ENCODE results near the gene URB2.
"Not testable (repeated sequence)": the region's sequence is repeated elsewhere in the genome, so short reads cannot be mapped to it uniquely, and the experiment has no call there.

URB2 gene

GRCh38 chr1:229689904-229690303 is 63.9 kb downstream of the URB2 start:
- no peak overlapping the region for H3K9ac ChIP-seq (ENCODE audit: low read length)

DNA sequence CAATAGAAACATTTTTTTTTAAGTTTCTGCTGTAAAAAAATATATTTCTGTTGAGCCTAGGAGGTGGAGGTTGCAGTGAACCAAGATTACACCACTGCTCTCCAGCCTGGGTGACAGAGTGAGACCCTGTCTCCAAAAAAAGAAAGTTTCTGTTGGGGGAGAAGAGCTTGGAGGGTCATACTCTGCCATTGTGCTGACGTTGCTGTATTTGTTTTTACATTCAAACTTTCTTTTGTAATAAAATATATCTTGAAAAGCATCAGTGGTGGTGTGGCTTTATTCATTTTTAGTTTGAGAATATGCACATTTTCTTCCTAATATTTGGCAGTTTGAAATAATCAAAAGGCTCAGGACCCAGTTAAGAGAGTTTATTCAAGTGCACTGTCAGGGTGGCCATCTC is 64.6 kb downstream of the URB2 start:
- no peaks in the 10 kb centered on the region for H3K36me3 ChIP-seq (ENCODE audit: control insufficient read depth, insufficient read depth, low read length)
- no peak overlapping the region for H3K9ac ChIP-seq (ENCODE audit: low read length)
- H3K27me3 ChIP-seq (ENCODE audit: control insufficient read depth, insufficient read depth, low read length) = no peaks in the 10 kb centered on the region
- no peak overlapping the region for H3K27ac ChIP-seq (ENCODE audit: low read depth, low read length)
- H3K4me3 ChIP-seq (ENCODE audit: low read length) = no peak overlapping the region
- H3K4me1 ChIP-seq (ENCODE audit: control insufficient read depth, insufficient read depth, low read length) = no peaks in the 10 kb centered on the region

More at GRCh38 chr1:229689904-229690303, 63.9 kb downstream of the URB2 start:
- H3K36me3 ChIP-seq (ENCODE audit: control insufficient read depth, insufficient read depth, low read length) = no peaks in the 10 kb centered on the region
- no peak overlapping the region for H3K4me3 ChIP-seq (ENCODE audit: low read length)
- H3K4me1 ChIP-seq (ENCODE audit: control insufficient read depth, insufficient read depth, low read length) = no peaks in the 10 kb centered on the region
- no peaks in the 10 kb centered on the region for H3K27me3 ChIP-seq (ENCODE audit: control insufficient read depth, insufficient read depth, low read length)
- H3K27ac ChIP-seq (ENCODE audit: low read depth, low read length) = no peak overlapping the region

GRCh38 chr1:229691362-229691761 is 65.3 kb downstream of the URB2 start:
- Histone ChIP-seq H3K27ac (ENCODE audit: low read depth, low read length) (no peak overlapping the region), H3K4me1 (ENCODE audit: control insufficient read depth, insufficient read depth, low read length) (no peaks in the 10 kb centered on the region), H3K36me3 (ENCODE audit: control insufficient read depth, insufficient read depth, low read length) (no peaks in the 10 kb centered on the region), H3K4me3 (ENCODE audit: low read length) (no peak overlapping the region), H3K27me3 (ENCODE audit: control insufficient read depth, insufficient read depth, low read length) (no peaks in the 10 kb centered on the region), H3K9ac (ENCODE audit: low read length) (no peak overlapping the region)

- no peaks in the 10 kb centered on the region for H3K4me1 ChIP-seq (ENCODE audit: control insufficient read depth, insufficient read depth, low read length)
- no peak overlapping the region for H3K4me3 ChIP-seq (ENCODE audit: low read length)
- no peak overlapping the region for H3K9ac ChIP-seq (ENCODE audit: low read length)
- peak overlapping the region; percentile 38 for H3K27ac ChIP-seq (ENCODE audit: low read depth, low read length)
- no peaks in the 10 kb centered on the region for H3K27me3 ChIP-seq (ENCODE audit: control insufficient read depth, insufficient read depth, low read length)
- no peaks in the 10 kb centered on the region for H3K36me3 ChIP-seq (ENCODE audit: control insufficient read depth, insufficient read depth, low read length)
Observed at GRCh38 chr1:229693129-229693900, 67.3 kb downstream of the URB2 start.

DNA sequence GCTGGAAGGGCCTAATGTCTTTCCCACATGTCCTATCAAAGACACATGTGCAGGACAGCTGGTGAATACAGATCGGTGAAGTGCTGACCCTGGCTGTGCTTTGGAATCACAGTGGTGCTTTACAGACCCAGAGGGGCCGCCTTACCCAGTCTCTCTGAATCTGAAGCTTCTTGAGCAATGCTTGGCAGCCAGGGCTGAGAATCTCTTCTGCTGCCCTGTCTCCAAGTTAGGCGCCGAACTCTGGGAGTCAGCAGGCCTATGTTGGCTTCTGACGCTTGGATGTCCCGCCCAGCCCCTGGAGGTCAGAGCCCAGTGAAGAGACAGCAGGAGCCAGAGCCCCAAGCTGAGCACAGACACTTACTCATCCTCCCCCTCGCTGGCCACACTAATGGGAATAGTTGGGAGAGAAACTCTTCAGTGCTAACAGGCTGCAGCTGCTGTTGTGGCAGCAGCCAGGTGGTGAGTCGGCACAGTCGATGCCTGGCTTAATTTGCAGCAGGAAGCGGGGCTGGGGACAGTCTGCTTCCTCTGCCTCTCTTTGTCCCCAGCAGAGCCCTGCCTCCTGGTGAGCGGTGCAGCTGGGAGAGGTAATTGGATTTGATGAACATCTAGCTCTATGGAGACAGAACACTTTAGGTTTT is 68.1 kb downstream of the URB2 start:
- no peak overlapping the region for H3K4me3 ChIP-seq (ENCODE audit: low read length)
- no peaks in the 10 kb centered on the region for H3K36me3 ChIP-seq (ENCODE audit: control insufficient read depth, insufficient read depth, low read length)
- no peak overlapping the region for H3K27ac ChIP-seq (ENCODE audit: low read depth, low read length)
- no peak overlapping the region for H3K9ac ChIP-seq (ENCODE audit: low read length)
- no peaks in the 10 kb centered on the region for H3K27me3 ChIP-seq (ENCODE audit: control insufficient read depth, insufficient read depth, low read length)
- peaks cover under 1% of the 10 kb centered on the region for H3K4me1 ChIP-seq (ENCODE audit: control insufficient read depth, insufficient read depth, low read length)

DNA sequence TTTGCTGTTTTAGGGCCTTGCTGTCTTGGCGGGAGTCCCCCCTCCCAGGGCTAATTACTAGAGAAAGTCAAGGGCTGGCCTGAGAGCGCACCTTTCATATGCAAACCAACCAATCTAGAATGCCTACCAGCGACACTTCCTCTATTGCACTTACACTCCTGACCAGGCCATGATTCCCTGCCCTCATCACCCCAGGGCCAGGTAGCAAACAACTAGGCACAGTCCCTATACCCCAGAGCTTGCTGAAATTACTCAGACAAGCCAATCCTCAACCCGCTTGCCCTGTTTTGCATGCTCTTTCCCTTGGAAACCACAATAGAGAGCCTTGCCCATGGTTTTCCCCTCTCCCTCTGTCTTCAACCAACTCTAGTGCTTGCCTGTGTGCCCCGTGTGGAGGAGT is 70.3 kb downstream of the URB2 start:
- Histone ChIP-seq H3K4me3 (ENCODE audit: low read length) (no peak overlapping the region), H3K4me1 (ENCODE audit: control insufficient read depth, insufficient read depth, low read length) (peaks cover 8% of the 10 kb centered on the region), H3K27me3 (ENCODE audit: control insufficient read depth, insufficient read depth, low read length) (no peaks in the 10 kb centered on the region), H3K27ac (ENCODE audit: low read depth, low read length) (no peak overlapping the region), H3K36me3 (ENCODE audit: control insufficient read depth, insufficient read depth, low read length) (no peaks in the 10 kb centered on the region), H3K9ac (ENCODE audit: low read length) (no peak overlapping the region)

DNA sequence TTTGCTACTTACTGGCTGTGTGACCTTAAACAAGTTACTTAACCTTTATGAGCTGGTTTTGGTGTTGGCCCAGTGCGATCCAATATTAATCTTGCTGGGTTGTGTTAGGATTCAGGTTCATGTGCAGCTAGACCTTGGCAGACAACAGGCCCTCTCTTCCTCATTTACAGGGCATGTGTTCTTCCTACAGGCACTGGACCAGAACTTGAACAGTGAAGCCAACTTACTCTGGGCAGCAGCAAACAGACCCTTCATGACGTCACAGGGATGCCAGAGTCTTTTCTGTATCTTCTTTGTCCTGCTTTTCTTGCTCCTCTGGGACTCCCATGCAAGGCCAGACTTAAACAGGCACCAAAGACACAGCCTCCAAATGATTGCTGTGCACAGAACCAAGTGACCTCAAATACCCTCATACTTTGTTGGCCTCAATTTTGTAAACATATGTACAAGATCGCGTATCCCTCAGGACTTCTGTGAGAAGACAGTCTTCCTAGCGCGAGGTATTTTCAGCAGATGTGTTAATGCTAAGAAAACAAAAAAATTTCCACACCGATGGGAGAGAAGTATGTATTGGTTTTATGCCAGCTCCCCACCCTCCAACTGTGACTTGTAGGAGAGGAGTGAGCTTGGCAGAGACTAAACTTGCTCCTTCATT is 73.7 kb downstream of the URB2 start:
- no peak overlapping the region for H3K4me3 ChIP-seq (ENCODE audit: low read length)
- H3K27ac ChIP-seq (ENCODE audit: low read depth, low read length) = peak overlapping the region; percentile 14
- H3K9ac ChIP-seq (ENCODE audit: low read length) = no peak overlapping the region
- H3K27me3 ChIP-seq (ENCODE audit: control insufficient read depth, insufficient read depth, low read length) = no peaks in the 10 kb centered on the region
- peaks cover 8% of the 10 kb centered on the region for H3K4me1 ChIP-seq (ENCODE audit: control insufficient read depth, insufficient read depth, low read length)
- H3K36me3 ChIP-seq (ENCODE audit: control insufficient read depth, insufficient read depth, low read length) = no peaks in the 10 kb centered on the region

GRCh38 chr1:229704157-229704556 is 78.1 kb downstream of the URB2 start:
- no peak overlapping the region for H3K4me3 ChIP-seq (ENCODE audit: low read length)
- H3K36me3 ChIP-seq (ENCODE audit: control insufficient read depth, insufficient read depth, low read length) = no peaks in the 10 kb centered on the region
- H3K27ac ChIP-seq (ENCODE audit: low read depth, low read length) = no peak overlapping the region
- H3K4me1 ChIP-seq (ENCODE audit: control insufficient read depth, insufficient read depth, low read length) = peaks cover 8% of the 10 kb centered on the region
- H3K9ac ChIP-seq (ENCODE audit: low read length) = no peak overlapping the region
- no peaks in the 10 kb centered on the region for H3K27me3 ChIP-seq (ENCODE audit: control insufficient read depth, insufficient read depth, low read length)

DNA sequence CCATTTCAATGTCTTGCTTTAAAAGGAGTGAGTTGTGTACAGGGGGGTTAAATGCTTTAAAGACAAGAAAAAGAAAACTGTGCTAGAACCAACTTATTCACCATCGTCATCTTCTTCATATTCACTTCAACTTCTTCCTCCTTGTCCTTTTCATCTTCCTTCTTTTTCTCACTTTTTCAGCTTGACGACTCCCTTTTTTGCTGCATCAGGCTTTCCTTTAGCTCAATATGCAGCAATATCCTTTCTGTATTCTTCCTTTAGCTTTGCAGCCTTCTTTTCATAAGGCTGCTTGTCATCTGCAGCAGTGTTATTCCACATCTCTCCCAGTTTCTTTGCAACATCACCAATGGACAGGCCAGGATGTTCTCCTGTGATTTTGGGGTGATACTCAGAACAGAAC is 79.1 kb downstream of the URB2 start:
- not testable (repeated sequence) for H3K4me3 ChIP-seq (ENCODE audit: low read length); H3K36me3 ChIP-seq (ENCODE audit: control insufficient read depth, insufficient read depth, low read length); H3K27me3 ChIP-seq (ENCODE audit: control insufficient read depth, insufficient read depth, low read length); H3K27ac ChIP-seq (ENCODE audit: low read depth, low read length); H3K9ac ChIP-seq (ENCODE audit: low read length); H3K4me1 ChIP-seq (ENCODE audit: control insufficient read depth, insufficient read depth, low read length)

GRCh38 chr1:229707127-229707526 is 81.1 kb downstream of the URB2 start:
- H3K27ac ChIP-seq (ENCODE audit: low read depth, low read length); H3K9ac ChIP-seq (ENCODE audit: low read length); H3K36me3 ChIP-seq (ENCODE audit: control insufficient read depth, insufficient read depth, low read length); H3K27me3 ChIP-seq (ENCODE audit: control insufficient read depth, insufficient read depth, low read length); H3K4me1 ChIP-seq (ENCODE audit: control insufficient read depth, insufficient read depth, low read length); H3K4me3 ChIP-seq (ENCODE audit: low read length): not testable (repeated sequence)

GRCh38 chr1:229709500-229710013 is 83.5 kb downstream of the URB2 start:
- Histone ChIP-seq H3K4me1 (ENCODE audit: control insufficient read depth, insufficient read depth, low read length) (no peaks in the 10 kb centered on the region), H3K36me3 (ENCODE audit: control insufficient read depth, insufficient read depth, low read length) (no peaks in the 10 kb centered on the region), H3K9ac (ENCODE audit: low read length) (no peak overlapping the region)

More at GRCh38 chr1:229709500-229710013, 83.5 kb downstream of the URB2 start:
- Histone ChIP-seq H3K4me3 (ENCODE audit: low read length) (no peak overlapping the region), H3K27ac (ENCODE audit: low read depth, low read length) (no peak overlapping the region), H3K27me3 (ENCODE audit: control insufficient read depth, insufficient read depth, low read length) (no peaks in the 10 kb centered on the region)

All from rectal smooth muscle tissue (tissue), 1 donor.